Vagina (tissue), 2 donors: ENCODE measurements around the gene POLR1D.

ENCODE experiments used
- CTCF ChIP-seq, 3 experiments: fragments of 450-650 bp in 2 of 3; fragments of 200-600 bp in 1 of 3; sonication (generic) in 1 of 3; IDR thresholded peaks; one replicate each; pipeline ENCODE4 v1.5.1; 2017 to 2019; ENCODE audit warnings: antibody characterized with exemption in 3 of 3, mild to moderate bottlenecking in 2 of 3, moderate library complexity in 2 of 3
- POLR2A ChIP-seq, 2 donors: fragments of 450-650 bp; IDR thresholded peaks; one replicate each; pipeline ENCODE4 v1.6.1; 2017; ENCODE audit warnings: antibody characterized with exemption in 2 of 2, mild to moderate bottlenecking in 2 of 2, moderate library complexity in 2 of 2
- POLR2AphosphoS5 ChIP-seq, 2 donors: sonication (generic); formaldehyde crosslinking; IDR thresholded peaks; one replicate each; pipeline ENCODE4 v1.9.0; 2017; ENCODE audit warnings: antibody characterized with exemption in 2 of 2, mild to moderate bottlenecking in 2 of 2, low read depth in 1 of 2; ENCODE audit not compliant: insufficient read depth in 1 of 2

DNA sequence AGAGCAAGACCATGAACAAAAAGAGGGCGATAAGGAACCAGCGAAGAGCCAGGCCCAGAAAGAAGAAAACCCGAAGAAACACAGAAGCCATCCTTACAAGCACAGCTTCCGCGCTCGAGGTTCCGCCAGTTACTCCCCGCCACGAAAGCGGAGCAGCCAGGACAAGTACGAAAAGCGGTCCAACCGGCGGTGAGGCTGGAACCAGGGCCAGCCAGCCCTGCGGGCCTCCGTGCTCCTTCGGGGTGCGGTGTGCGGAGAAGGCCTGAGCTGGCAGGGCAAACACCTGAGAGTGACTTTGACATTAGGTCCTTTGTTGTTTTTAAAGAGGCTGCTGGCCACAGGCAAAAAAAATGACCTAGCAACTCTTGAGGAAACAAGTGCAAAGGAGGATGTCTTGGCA, 44.1 kb downstream of the POLR1D start:
- no peak for TF ChIP-seq CTCF (IDR thresholded peaks at IDR 0.05)
- no peak for TF ChIP-seq POLR2A (IDR thresholded peaks at IDR 0.05)
- TF ChIP-seq POLR2AphosphoS5 (IDR thresholded peaks at IDR 0.05; ENCODE audit: insufficient read depth in 1 of 2, low read depth in 1 of 2), result no peak
